GM13976 (cell line): Measurements from ENCODE around the gene LRP8.

Experiments used
- DNase-seq: peaks from one replicate; pipeline ENCODE4 v3.0.0; 2012; ENCODE audit warnings: low spot score
- in situ Hi-C: fragments of 300-500 bp; cut with MboI; formaldehyde crosslinking; loops from one replicate; pipeline ENCODE4 v1.12.0; 2022; ENCODE audit warnings: low sequenced_read_pairs, mixed read lengths, inconsistent platforms; ENCODE audit not compliant: unreplicated experiment
- TF ChIP-seq, protein P1 (sequence below): IDR thresholded peaks from 2 replicates; pipeline ENCODE4 v1.5.1; 2012; ENCODE audit warnings: borderline replicate concordance, mild to moderate bottlenecking; ENCODE audit not compliant: insufficient read depth; ENCODE audit errors: extremely low read depth, missing control alignments, control extremely low read depth

Gene LRP8

DNA sequence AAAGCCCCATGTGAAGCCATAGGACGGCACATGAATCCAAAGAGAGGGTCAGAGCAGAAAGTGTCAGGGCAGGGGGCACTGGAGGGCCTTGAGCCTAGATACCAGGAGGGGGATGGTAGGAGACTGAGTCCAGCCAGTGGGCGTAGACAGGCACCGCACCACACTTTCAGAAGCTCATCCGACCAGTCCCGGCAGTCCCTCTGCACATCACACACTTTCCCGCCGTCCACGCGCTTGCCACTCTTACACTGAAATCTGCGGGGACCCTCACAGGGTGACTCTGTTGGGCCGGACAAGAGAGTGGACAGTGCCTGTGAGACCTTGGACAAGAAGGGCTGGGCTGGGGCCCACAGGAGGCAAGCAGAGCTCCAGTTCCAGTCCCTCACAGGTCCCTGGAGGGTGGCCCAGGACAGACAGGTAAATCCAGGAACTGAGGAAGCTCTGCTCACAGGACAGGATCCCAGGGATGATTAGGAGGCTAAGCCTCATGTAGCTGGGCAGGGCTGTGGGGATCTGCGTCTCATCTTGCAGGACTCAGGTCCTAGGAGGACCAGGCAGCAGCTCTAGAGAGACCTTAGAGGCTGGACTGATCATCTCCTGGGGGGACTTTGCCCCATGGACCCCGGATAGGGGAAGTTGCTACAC lies 53.2 kb downstream of the LRP8 start:
- in situ Hi-C loops: loop anchor here (5.0 kb wide), 1 partner anchor 118 kb away; no protein-coding TSS in a partner anchor
- DNase-seq: no peak
- TF ChIP-seq, protein P1, sequence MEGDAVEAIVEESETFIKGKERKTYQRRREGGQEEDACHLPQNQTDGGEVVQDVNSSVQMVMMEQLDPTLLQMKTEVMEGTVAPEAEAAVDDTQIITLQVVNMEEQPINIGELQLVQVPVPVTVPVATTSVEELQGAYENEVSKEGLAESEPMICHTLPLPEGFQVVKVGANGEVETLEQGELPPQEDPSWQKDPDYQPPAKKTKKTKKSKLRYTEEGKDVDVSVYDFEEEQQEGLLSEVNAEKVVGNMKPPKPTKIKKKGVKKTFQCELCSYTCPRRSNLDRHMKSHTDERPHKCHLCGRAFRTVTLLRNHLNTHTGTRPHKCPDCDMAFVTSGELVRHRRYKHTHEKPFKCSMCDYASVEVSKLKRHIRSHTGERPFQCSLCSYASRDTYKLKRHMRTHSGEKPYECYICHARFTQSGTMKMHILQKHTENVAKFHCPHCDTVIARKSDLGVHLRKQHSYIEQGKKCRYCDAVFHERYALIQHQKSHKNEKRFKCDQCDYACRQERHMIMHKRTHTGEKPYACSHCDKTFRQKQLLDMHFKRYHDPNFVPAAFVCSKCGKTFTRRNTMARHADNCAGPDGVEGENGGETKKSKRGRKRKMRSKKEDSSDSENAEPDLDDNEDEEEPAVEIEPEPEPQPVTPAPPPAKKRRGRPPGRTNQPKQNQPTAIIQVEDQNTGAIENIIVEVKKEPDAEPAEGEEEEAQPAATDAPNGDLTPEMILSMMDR: no peak

DNA sequence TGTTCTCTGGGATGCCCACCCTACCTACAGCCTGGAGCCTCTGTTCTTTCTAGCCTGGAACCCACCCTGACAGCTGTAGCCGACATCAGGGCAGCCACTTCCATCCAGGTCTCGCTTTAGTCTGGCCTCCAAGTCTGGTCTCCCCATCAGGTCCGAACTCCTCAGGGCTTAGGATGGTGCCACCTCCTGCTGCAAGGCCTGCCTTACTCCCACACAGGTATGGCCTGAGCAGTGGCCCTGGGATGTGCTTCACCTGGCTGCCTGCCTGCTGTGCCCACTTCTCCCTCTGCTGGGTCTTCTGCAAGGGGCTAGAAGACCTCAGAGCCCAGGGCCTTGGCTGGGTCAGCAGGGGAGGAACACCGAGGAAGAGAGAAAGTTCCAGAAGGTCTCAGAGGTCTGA lies 53.8 kb downstream of the LRP8 start:
- no peak for DNase-seq
- in situ Hi-C loops: no loop called here
- TF ChIP-seq, protein P1: no peak

DNA sequence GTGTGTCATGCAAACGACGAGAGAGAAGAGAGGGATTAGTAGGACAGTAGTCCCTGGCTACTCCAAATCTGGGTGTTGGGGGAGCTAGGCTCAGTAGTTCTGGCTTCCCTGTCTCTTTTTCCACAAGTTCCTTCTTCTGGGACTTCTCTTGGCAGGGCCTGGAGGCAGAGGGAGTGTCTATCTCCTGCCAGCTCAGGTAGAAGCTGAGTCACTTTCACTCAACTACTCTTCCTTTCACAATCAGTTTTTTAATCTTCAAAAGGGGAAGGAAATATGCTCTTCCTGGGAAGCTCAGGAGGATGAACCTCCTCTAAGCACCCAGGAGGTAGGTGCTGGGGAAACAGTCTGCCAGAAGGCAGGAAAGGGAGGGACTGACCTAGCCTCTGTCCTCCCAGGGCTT lies 54.3 kb downstream of the LRP8 start:
- in situ Hi-C loops: no loop called here
- no peak for DNase-seq
- TF ChIP-seq, protein P1: no peak

DNA sequence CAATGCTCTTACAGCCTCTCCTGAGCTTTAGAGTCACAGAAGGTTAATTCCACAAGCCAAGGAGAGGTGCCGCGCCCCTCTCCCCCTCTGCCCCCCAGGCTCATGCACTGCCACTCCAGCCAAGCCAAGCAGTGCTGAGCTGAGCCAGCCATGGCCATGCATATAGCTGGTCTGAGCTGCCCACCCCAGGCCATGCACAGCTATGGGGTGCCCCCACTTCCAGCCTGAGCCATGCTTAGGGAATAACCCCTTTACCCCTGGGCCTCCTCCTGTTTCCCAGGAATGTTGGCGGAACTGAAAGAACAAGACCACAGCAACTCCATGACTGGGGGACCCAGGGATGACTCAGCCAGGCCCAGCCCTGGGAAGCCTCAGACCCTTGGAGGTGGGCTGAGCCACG lies 55.5 kb downstream of the LRP8 start:
- TF ChIP-seq, protein P1: no peak
- in situ Hi-C loops: no loop called here

DNA sequence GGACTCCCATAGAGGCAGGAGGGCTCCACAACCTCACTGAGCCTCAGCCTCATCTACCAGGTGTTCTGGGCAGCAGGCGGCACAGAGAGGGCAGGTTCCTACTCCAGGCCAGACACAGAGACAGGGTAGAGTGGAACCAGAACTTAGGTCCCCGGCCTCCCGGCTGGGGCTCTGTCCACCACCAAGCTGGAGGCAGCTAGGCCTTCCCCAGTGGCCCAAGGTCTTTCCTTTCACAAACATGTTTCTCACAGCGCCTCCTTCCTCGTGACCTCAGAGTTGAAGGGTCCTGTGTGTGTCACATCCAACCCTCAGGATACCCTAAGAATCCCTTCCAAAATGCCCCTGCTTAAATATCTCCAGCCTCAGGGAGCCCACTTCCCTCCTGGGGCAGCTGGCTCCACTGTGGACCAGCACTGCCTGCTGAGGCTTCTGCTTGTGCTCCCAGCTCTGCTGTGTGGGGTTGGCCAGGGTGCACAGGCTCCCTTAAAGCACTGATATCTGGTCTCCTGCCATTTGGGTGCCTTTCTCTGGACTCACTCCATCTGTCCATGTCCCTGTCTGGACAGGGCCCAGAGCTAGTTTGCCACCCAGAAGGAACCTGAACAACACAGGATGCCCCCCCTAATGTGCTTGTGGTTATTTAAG lies 56.3 kb downstream of the LRP8 start:
- in situ Hi-C loops: no loop called here
- TF ChIP-seq, protein P1: no peak

More for the DNA sequence above, 55.5 kb downstream of the LRP8 start:
- no peak for DNase-seq

DNA sequence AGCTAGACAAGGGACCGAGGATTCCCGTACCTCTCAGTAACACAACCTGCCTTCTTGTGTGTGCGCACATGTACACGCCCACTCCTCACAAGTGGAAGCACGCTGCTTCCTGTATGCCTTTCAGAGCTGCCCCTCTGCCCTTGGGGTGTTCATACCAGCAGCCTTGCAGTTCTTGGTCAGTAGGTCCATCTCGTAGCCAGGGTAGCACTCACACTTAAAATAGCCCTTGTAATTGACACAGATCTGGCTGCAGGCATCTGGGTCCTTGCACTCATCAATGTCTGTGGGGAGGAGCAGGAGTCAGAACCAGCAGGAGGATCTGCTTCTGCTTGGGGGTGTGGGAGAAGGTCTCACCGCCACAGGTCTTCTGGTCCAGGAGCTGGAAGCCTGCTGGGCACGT lies 57.0 kb downstream of the LRP8 start:
- in situ Hi-C loops: no loop called here
- DNase-seq: no peak
- TF ChIP-seq, protein P1: no peak

More for the DNA sequence above, 56.3 kb downstream of the LRP8 start:
- no peak for DNase-seq
